Aorta (tissue), 5 donors: ENCODE measurements around the gene DDR2. TPM values are rescaled to one million over a fixed set of nuclear protein-coding genes. Genes with fewer than 3 reads are reported as not detected.

Experiments used
- ATAC-seq: fragments of 200-7000 bp; cut with Tn5 transposase; one replicate; pipeline ENCODE4 v1.9.1; 2022; ENCODE audit warnings: moderate library complexity; ENCODE audit not compliant: low FRiP score
- DNase-seq, 2 donors: peaks; one replicate each; pipeline ENCODE4 v3.0.0-alpha.2; 2020
- H3K27ac ChIP-seq, 2 donors: one replicate each; pipeline ENCODE4 v1.5.1; 2013; ENCODE audit warnings: low read length in 2 of 2, mild to moderate bottlenecking in 2 of 2, moderate library complexity in 2 of 2, control low read depth in 1 of 2, inconsistent platforms in 1 of 2, low read depth in 1 of 2
- H3K27me3 ChIP-seq, 2 donors: one replicate each; pipeline ENCODE4 v1.6.1; 2013; ENCODE audit warnings: control low read depth in 1 of 2, low read length in 1 of 2, mild to moderate bottlenecking in 1 of 2, moderate library complexity in 1 of 2; ENCODE audit not compliant: insufficient read depth in 2 of 2, control insufficient read depth in 1 of 2
- H3K36me3 ChIP-seq, 2 donors: one replicate each; pipeline ENCODE4 v1.6.1; 2013; ENCODE audit warnings: control low read depth in 1 of 2, low read length in 1 of 2, mild to moderate bottlenecking in 1 of 2; ENCODE audit not compliant: insufficient read depth in 2 of 2, control insufficient read depth in 1 of 2
- H3K4me1 ChIP-seq, 2 donors: one replicate each; pipeline ENCODE4 v1.6.1; 2013; ENCODE audit warnings: low read length in 2 of 2, control low read depth in 1 of 2, mild to moderate bottlenecking in 1 of 2, moderate library complexity in 1 of 2; ENCODE audit not compliant: insufficient read depth in 2 of 2, control insufficient read depth in 1 of 2
- H3K4me3 ChIP-seq, 2 donors: one replicate each; pipeline ENCODE4 v1.5.1; 2013; ENCODE audit warnings: low read length in 2 of 2, control low read depth in 1 of 2, mild to moderate bottlenecking in 1 of 2
- H3K9me3 ChIP-seq: one replicate; pipeline ENCODE4 v1.6.1; 2013; ENCODE audit warnings: mild to moderate bottlenecking, low read length; ENCODE audit not compliant: control insufficient read depth
- WGBS, 2 donors: extraction: QIAGEN DNeasy Blood & Tissue Kit; methylation state at CpG; one replicate each; pipeline ENCODE4 v1.1.7; 2013; 5-methylcytosine and 5-hydroxymethylcytosine counted together
- intact Hi-C, 2 donors: fragments of 100-400 bp; cut with DNase I; formaldehyde crosslinking; loops; one replicate each; pipeline versions ENCODE4 v1.14.2 to v1.15.0; 2022
- polyA plus RNA-seq, 2 donors: library from polyadenylated mRNA; stranded (reverse); fragments of 200-250 nt; gene quantifications; one replicate each; pipeline ENCODE4 v1.2.3, GENCODE V29; 2013
- total RNA-seq, 2 donors: library from RNA; stranded (reverse); fragmentation: NEBNext Ultra II Directional; extraction: Animal tissue kit (Norgen Biotek cat#: 25700); gene quantifications; one replicate each; pipeline ENCODE4 v1.2.1, GENCODE V29; 2021
- donor health status: healthy with polysubstance abuse.
- donor health status: Bipolar disorder and iron deficiency.
- donor health status: DM: no; HTN: no; CAD: no.
- donor health status: DM: no; HTN: no; CAD: no.
- donor health status: DM: yes; HTN: yes; CAD: no.

DDR2 gene
- total and polyA plus RNA-seq, 4 donors, result 24.8 to 146 (median 76.5) TPM

- WGBS, 2 donors, result 84 to 96% methylated on average over 4 of the region's 4 CpGs
- H3K4me1 ChIP-seq, result no peaks in the 10 kb centered on the region
- H3K27ac ChIP-seq, result no peak overlapping the region
- H3K27me3 ChIP-seq, result no peaks in the 10 kb centered on the region
- intact Hi-C loops, result no loop called here
- DNase-seq (no peak), ATAC-seq (no peak)
- no peak overlapping the region for H3K4me3 ChIP-seq
- H3K36me3 ChIP-seq, result no peaks in the 10 kb centered on the region
- no peaks in the 10 kb centered on the region for H3K9me3 ChIP-seq
Observed at GRCh38 chr1:162703708-162704107, 71.4 kb downstream of the DDR2 start.

- peak; percentile 51 for ATAC-seq
- DNase-seq, result peak in 1 of 2 donors; percentile 57
- Histone ChIP-seq H3K27ac (no peak overlapping the region), H3K27me3 (no peaks in the 10 kb centered on the region), H3K9me3 (no peaks in the 10 kb centered on the region), H3K36me3 (no peaks in the 10 kb centered on the region), H3K4me1 (peaks cover 1 to 3% of the 10 kb centered on the region in 2 donors), H3K4me3 (no peak overlapping the region)
- intact Hi-C loops, result no loop called here
- WGBS, 2 donors, result 92 to 93% methylated on average over 11 of the region's 11 CpGs
Observed at GRCh38 chr1:162704673-162705424, 72.6 kb downstream of the DDR2 start.

GRCh38 chr1:162706003-162706402 is 73.7 kb downstream of the DDR2 start:
- Histone ChIP-seq H3K27ac (no peak overlapping the region), H3K36me3 (no peaks in the 10 kb centered on the region), H3K4me1 (peaks cover 5 to 6% of the 10 kb centered on the region in 2 donors), H3K4me3 (no peak overlapping the region), H3K27me3 (no peaks in the 10 kb centered on the region), H3K9me3 (no peaks in the 10 kb centered on the region)
- DNase-seq (no peak), ATAC-seq (no peak)
- WGBS, 2 donors, result 47 to 75% methylated on average over 2 of the region's 2 CpGs
- intact Hi-C loops, result no loop called here

GRCh38 chr1:162706606-162707005 is 74.3 kb downstream of the DDR2 start:
- ATAC-seq (no peak), DNase-seq (no peak)
- H3K27ac ChIP-seq, result no peak overlapping the region
- no peaks in the 10 kb centered on the region for H3K36me3 ChIP-seq
- intact Hi-C loops, result no loop called here
- no peaks in the 10 kb centered on the region for H3K9me3 ChIP-seq
- H3K4me1 ChIP-seq, result peaks cover 5 to 6% of the 10 kb centered on the region in 2 donors
- WGBS, 2 donors, result 91 to 98% methylated on average over 3 of the region's 3 CpGs
- H3K27me3 ChIP-seq, result no peaks in the 10 kb centered on the region
- no peak overlapping the region for H3K4me3 ChIP-seq

GRCh38 chr1:162708286-162708685 is 76.0 kb downstream of the DDR2 start:
- H3K4me1 ChIP-seq, result peaks cover 5 to 17% of the 10 kb centered on the region in 2 donors
- intact Hi-C loops, result no loop called here
- DNase-seq (no peak), ATAC-seq (no peak)
- WGBS, 2 donors, result 84 to 99% methylated on average over 3 of the region's 3 CpGs
- no peaks in the 10 kb centered on the region for H3K27me3 ChIP-seq
- H3K4me3 ChIP-seq, result no peak overlapping the region
- no peak overlapping the region for H3K27ac ChIP-seq
- H3K36me3 ChIP-seq, result no peaks in the 10 kb centered on the region
- no peaks in the 10 kb centered on the region for H3K9me3 ChIP-seq

- Histone ChIP-seq H3K4me1 (peaks cover 5 to 17% of the 10 kb centered on the region in 2 donors), H3K9me3 (no peaks in the 10 kb centered on the region), H3K4me3 (no peak overlapping the region), H3K36me3 (no peaks in the 10 kb centered on the region), H3K27me3 (no peaks in the 10 kb centered on the region), H3K27ac (no peak overlapping the region)
- intact Hi-C loops, result no loop called here
- WGBS, 2 donors, result 83 to 85% methylated on average over 4 of the region's 4 CpGs
- DNase-seq, result no peak
- ATAC-seq, result no peak
Observed at GRCh38 chr1:162709132-162709860, 77.0 kb downstream of the DDR2 start.

- no peaks in the 10 kb centered on the region for H3K36me3 ChIP-seq
- H3K27ac ChIP-seq, result peak overlapping the region in 1 of 2 donors; percentile 27
- no peak for ATAC-seq
- intact Hi-C loops, result no loop called here
- H3K9me3 ChIP-seq, result no peaks in the 10 kb centered on the region
- H3K4me3 ChIP-seq, result no peak overlapping the region
- WGBS, 2 donors, result 13 to 30% methylated on average over 1 of the region's 1 CpG
- H3K4me1 ChIP-seq, result peaks cover 5 to 17% of the 10 kb centered on the region in 2 donors
- DNase-seq, result no peak
- H3K27me3 ChIP-seq, result no peaks in the 10 kb centered on the region
Observed at GRCh38 chr1:162709870-162710269, 77.6 kb downstream of the DDR2 start.

- DNase-seq (no peak), ATAC-seq (peak; percentile 49)
- no peaks in the 10 kb centered on the region for H3K27me3 ChIP-seq
- H3K27ac ChIP-seq, result peak overlapping the region in 1 of 2 donors; percentile 27
- WGBS, 2 donors, result 3 to 11% methylated on average over 1 of the region's 1 CpG
- no peak overlapping the region for H3K4me3 ChIP-seq
- no peaks in the 10 kb centered on the region for H3K36me3 ChIP-seq
- intact Hi-C loops, result no loop called here
- no peaks in the 10 kb centered on the region for H3K9me3 ChIP-seq
- H3K4me1 ChIP-seq, result peaks cover 5 to 17% of the 10 kb centered on the region in 2 donors
Observed at GRCh38 chr1:162710345-162710744, 78.1 kb downstream of the DDR2 start.
